H9 (cell line): ENCODE results near the gene UNC80. TPM values are rescaled to one million over a fixed set of nuclear protein-coding genes. Genes with fewer than 3 reads are reported as not detected.

Source experiments
- DNase-seq: peaks from one replicate; pipeline ENCODE4 v3.0.0-alpha.2; 2017
- H2AFZ ChIP-seq: one replicate; pipeline ENCODE4 v1.6.1; 2013; ENCODE audit warnings: mild to moderate bottlenecking, low read length, control low read depth, moderate library complexity
- H2AK5ac ChIP-seq: 2 replicates; pipeline ENCODE4 v1.6.1; 2013; ENCODE audit warnings: low read length, control low read depth, mixed read lengths; ENCODE audit not compliant: insufficient read length
- H2BK120ac ChIP-seq: one replicate; pipeline ENCODE4 v1.6.1; 2013; ENCODE audit warnings: low read depth, mild to moderate bottlenecking, low read length, control low read depth, inconsistent platforms; ENCODE audit not compliant: poor library complexity, severe bottlenecking
- H2BK12ac ChIP-seq: 2 replicates; pipeline ENCODE4 v1.6.1; 2013; ENCODE audit warnings: low read length, control low read depth, mixed read lengths, low read depth; ENCODE audit not compliant: insufficient read length
- H2BK15ac ChIP-seq: 2 replicates; pipeline ENCODE4 v1.6.1; 2013; ENCODE audit warnings: low read depth, low read length, control low read depth
- H2BK20ac ChIP-seq: one replicate; pipeline ENCODE4 v1.6.1; 2013; ENCODE audit warnings: low read depth, mild to moderate bottlenecking, low read length, control low read depth, inconsistent platforms; ENCODE audit not compliant: poor library complexity, severe bottlenecking
- H2BK5ac ChIP-seq: 2 replicates; pipeline ENCODE4 v1.6.1; 2013; ENCODE audit warnings: low read length, control low read depth, mixed read lengths; ENCODE audit not compliant: insufficient read length
- H3K14ac ChIP-seq: 2 replicates; pipeline ENCODE4 v1.6.1; 2013; ENCODE audit warnings: low read length, control low read depth; ENCODE audit not compliant: insufficient read depth
- H3K18ac ChIP-seq: 2 replicates; pipeline ENCODE4 v1.6.1; 2013; ENCODE audit warnings: low read depth, mild to moderate bottlenecking, mixed read lengths, low read length, control low read depth; ENCODE audit not compliant: insufficient read length
- H3K23ac ChIP-seq: 2 replicates; pipeline ENCODE4 v1.6.1; 2013; ENCODE audit warnings: low read length, control low read depth, mixed read lengths, low read depth; ENCODE audit not compliant: insufficient read length
- H3K23me2 ChIP-seq: 2 replicates; pipeline ENCODE4 v1.6.1; 2013; ENCODE audit warnings: low read depth, mild to moderate bottlenecking, mixed read lengths, low read length, control low read depth; ENCODE audit not compliant: insufficient read length, poor library complexity, severe bottlenecking
- H3K27ac ChIP-seq: 2 replicates; pipeline ENCODE4 v1.5.1; 2013; ENCODE audit warnings: low read length, control low read depth, mixed read lengths, low read depth; ENCODE audit not compliant: insufficient read length
- H3K27me3 ChIP-seq: 2 replicates; pipeline ENCODE4 v1.6.1; 2013; ENCODE audit warnings: low read length, control low read depth, inconsistent platforms; ENCODE audit not compliant: insufficient read depth
- H3K4ac ChIP-seq: 2 replicates; pipeline ENCODE4 v1.6.1; 2013; ENCODE audit warnings: low read depth, mild to moderate bottlenecking, control low read depth, inconsistent platforms, low read length, moderate library complexity
- H3K4me1 ChIP-seq: 2 replicates; pipeline ENCODE4 v1.6.1; 2013; ENCODE audit warnings: low read length, control low read depth, inconsistent platforms; ENCODE audit not compliant: insufficient read depth
- H3K4me2 ChIP-seq: 2 replicates; pipeline ENCODE4 v1.6.1; 2013; ENCODE audit warnings: low read length, control low read depth, mixed read lengths; ENCODE audit not compliant: insufficient read length, insufficient read depth
- H3K56ac ChIP-seq: 2 replicates; pipeline ENCODE4 v1.6.1; 2013; ENCODE audit warnings: low read depth, mild to moderate bottlenecking, mixed read lengths, low read length, control low read depth; ENCODE audit not compliant: insufficient read length
- H3K79me1 ChIP-seq: 2 replicates; pipeline ENCODE4 v1.6.1; 2013; ENCODE audit warnings: low read depth, mild to moderate bottlenecking, moderate library complexity, low read length, control low read depth, inconsistent platforms; ENCODE audit not compliant: insufficient read depth, poor library complexity, severe bottlenecking
- H3K79me2 ChIP-seq: 2 replicates; pipeline ENCODE4 v1.6.1; 2013; ENCODE audit warnings: low read length, control low read depth, inconsistent platforms; ENCODE audit not compliant: insufficient read depth
- H3K9ac ChIP-seq: 2 replicates; pipeline ENCODE4 v1.6.1; 2013; ENCODE audit warnings: low read length, control low read depth, mixed read lengths; ENCODE audit not compliant: insufficient read length; ENCODE audit errors: extremely low read depth
- H3K9me3 ChIP-seq: one replicate; pipeline ENCODE4 v1.6.1; 2013; ENCODE audit warnings: low read depth, low read length, inconsistent platforms; ENCODE audit not compliant: control insufficient read depth
- H3T11ph ChIP-seq: one replicate; pipeline ENCODE4 v1.6.1; 2013; ENCODE audit warnings: mild to moderate bottlenecking, low read length, control low read depth, inconsistent platforms
- H4K20me1 ChIP-seq: one replicate; pipeline ENCODE4 v1.6.1; 2013; ENCODE audit not compliant: control insufficient read depth, insufficient read length, insufficient read depth
- H4K5ac ChIP-seq: 2 replicates; pipeline ENCODE4 v1.6.1; 2013; ENCODE audit warnings: low read depth, mild to moderate bottlenecking, mixed read lengths, low read length, control low read depth; ENCODE audit not compliant: insufficient read length
- H4K8ac ChIP-seq: replicated peaks from 2 replicates; pipeline ENCODE4 v1.6.1; 2013; ENCODE audit warnings: low read length, control low read depth, mixed read lengths, low read depth; ENCODE audit not compliant: insufficient read length
- H4K91ac ChIP-seq: 2 replicates; pipeline ENCODE4 v1.6.1; 2013; ENCODE audit warnings: low read depth, mild to moderate bottlenecking, moderate library complexity, mixed read lengths, low read length, control low read depth; ENCODE audit not compliant: insufficient read length
- H3K27ac Mint-ChIP-seq, 3 experiments: 2 replicates in 2 of 3; 3 replicates in 1 of 3; pipeline ENCODE4 v1.8.0; 2020 to 2021; ENCODE audit warnings: mixed read lengths in 3 of 3, mild to moderate bottlenecking in 1 of 3, moderate library complexity in 1 of 3
- H3K27me3 Mint-ChIP-seq: 2 replicates; pipeline ENCODE4 v1.8.0; 2021; ENCODE audit warnings: low read depth, mild to moderate bottlenecking, moderate library complexity, mixed read lengths
- H3K36me3 Mint-ChIP-seq, 3 experiments: 2 replicates in 2 of 3; 3 replicates in 1 of 3; pipeline ENCODE4 v1.8.0; 2020 to 2021; ENCODE audit warnings: low read depth in 3 of 3, mixed read lengths in 3 of 3; ENCODE audit not compliant: insufficient read depth in 1 of 3
- H3K4me1 Mint-ChIP-seq, 2 experiments: 2 replicates each; pipeline ENCODE4 v1.8.0; 2020; ENCODE audit warnings: mixed read lengths in 2 of 2
- H3K4me3 Mint-ChIP-seq, 2 experiments: 2 replicates in 1 of 2; 3 replicates in 1 of 2; pipeline ENCODE4 v1.8.0; 2020 to 2021; ENCODE audit warnings: mild to moderate bottlenecking in 2 of 2, mixed read lengths in 2 of 2, moderate library complexity in 1 of 2
- H3K9me3 Mint-ChIP-seq, 2 experiments: 2 replicates in 1 of 2; 3 replicates in 1 of 2; pipeline ENCODE4 v1.8.0; 2020; ENCODE audit warnings: mild to moderate bottlenecking in 2 of 2, mixed read lengths in 2 of 2, moderate library complexity in 1 of 2
- WGBS: extraction: QIAGEN DNeasy Blood & Tissue Kit; methylation state at CpG from one replicate; pipeline ENCODE4 v1.1.7; 2013; ENCODE audit warnings: missing lambda C conversion rate, low lambda C conversion rate, mixed read lengths; ENCODE audit not compliant: insufficient read length; ENCODE audit errors: extremely low coverage; 5-methylcytosine and 5-hydroxymethylcytosine counted together
- total RNA-seq: library from RNA; stranded (reverse); gene quantifications from 2 replicates; pipeline ENCODE4 v1.2.1, GENCODE V29; 2021
- TF ChIP-seq, protein P1 (sequence below): fragments of 200-600 bp; sonication (generic); conservative IDR thresholded peaks from 3 replicates; pipeline ENCODE4 v1.8.0; 2021; ENCODE audit warnings: antibody characterized with exemption, mild to moderate bottlenecking

Gene UNC80
- total RNA-seq, 1 experiment from 2014 or later = 0.52 TPM

DNA sequence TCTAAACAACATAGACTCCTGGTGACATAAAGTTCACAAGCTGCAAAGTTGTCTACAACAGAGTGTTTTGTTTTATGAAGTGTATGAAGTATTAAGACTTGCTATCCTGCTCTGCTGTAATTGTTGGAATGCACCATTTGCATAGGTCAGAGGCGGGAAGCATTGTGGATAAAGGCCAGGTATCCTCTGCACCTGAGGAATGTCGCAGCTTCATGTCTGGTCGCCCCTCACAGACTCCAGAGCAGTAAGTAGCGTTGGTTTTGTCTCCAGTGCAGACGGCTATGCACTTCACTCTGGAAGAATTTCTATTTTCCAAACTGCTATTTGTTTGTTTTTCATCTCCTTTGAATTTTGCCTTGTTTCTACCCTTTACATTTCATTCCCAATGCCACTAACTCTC, 63.1 kb downstream of the UNC80 start:
- Histone ChIP-seq H2BK20ac (no peak overlapping the region), H2BK15ac (no peak overlapping the region), H4K8ac (no peak overlapping the region), H2BK12ac (no peak overlapping the region), H2BK120ac (no peak overlapping the region), H3K27ac (no peak overlapping the region), H3K18ac (no peak overlapping the region), H3K14ac (no peak overlapping the region), H2BK5ac (no peak overlapping the region), H4K5ac (no peak overlapping the region), H4K91ac (no peak overlapping the region), H3K23me2 (no peaks in the 10 kb centered on the region), H3K79me1 (no peaks in the 10 kb centered on the region), H2AFZ (no peak overlapping the region), H3K4me2 (no peak overlapping the region), H3K56ac (no peak overlapping the region), H3K4ac (no peak overlapping the region), H3K9me3 (no peaks in the 10 kb centered on the region), H3K23ac (no peak overlapping the region), H2AK5ac (no peak overlapping the region), H3K27me3 (no peaks in the 10 kb centered on the region), H4K20me1 (no peaks in the 10 kb centered on the region), H3T11ph (no peak overlapping the region), H3K4me1 (peaks cover 4% of the 10 kb centered on the region; the same call in 1 of the 2 replicates), H3K9ac (no peak overlapping the region), H3K79me2 (no peaks in the 10 kb centered on the region)
- Mint-ChIP-seq H3K36me3 (no peaks in the 10 kb centered on the region), H3K9me3 (no peaks in the 10 kb centered on the region), H3K27ac (no peak overlapping the region), H3K27me3 (no peaks in the 10 kb centered on the region), H3K4me1 (peaks cover 15 to 16% of the 10 kb centered on the region in 2 experiments), H3K4me3 (no peak overlapping the region)
- TF ChIP-seq, protein P1, sequence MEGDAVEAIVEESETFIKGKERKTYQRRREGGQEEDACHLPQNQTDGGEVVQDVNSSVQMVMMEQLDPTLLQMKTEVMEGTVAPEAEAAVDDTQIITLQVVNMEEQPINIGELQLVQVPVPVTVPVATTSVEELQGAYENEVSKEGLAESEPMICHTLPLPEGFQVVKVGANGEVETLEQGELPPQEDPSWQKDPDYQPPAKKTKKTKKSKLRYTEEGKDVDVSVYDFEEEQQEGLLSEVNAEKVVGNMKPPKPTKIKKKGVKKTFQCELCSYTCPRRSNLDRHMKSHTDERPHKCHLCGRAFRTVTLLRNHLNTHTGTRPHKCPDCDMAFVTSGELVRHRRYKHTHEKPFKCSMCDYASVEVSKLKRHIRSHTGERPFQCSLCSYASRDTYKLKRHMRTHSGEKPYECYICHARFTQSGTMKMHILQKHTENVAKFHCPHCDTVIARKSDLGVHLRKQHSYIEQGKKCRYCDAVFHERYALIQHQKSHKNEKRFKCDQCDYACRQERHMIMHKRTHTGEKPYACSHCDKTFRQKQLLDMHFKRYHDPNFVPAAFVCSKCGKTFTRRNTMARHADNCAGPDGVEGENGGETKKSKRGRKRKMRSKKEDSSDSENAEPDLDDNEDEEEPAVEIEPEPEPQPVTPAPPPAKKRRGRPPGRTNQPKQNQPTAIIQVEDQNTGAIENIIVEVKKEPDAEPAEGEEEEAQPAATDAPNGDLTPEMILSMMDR = no peak
- no CpG with 5 or more reads among the region's 5 CpGs for WGBS
- no peak for DNase-seq
